ENCODE data around the gene TBP.
"Not testable (repeated sequence)": the region's sequence is repeated elsewhere in the genome, so short reads cannot be mapped to it uniquely, and the experiment has no call there.

The TBP gene

GRCh38 chr6:170554013-170554795 is at the start of gene TBP:
TSS of gene TBP (plus strand) at chr6:170554369. CDS start at chr6:170557030, 2,661 bp downstream.
- peak; percentile 94 for DNase-seq (ENCODE audit: low read depth in 2 of 2)

- no peak for DNase-seq (ENCODE audit: low read depth in 2 of 2)
These were observed 49.7 kb upstream of the TBP start for GRCh38 chr6:170504479-170504878.

GRCh38 chr6:170505306-170505705 is 48.9 kb upstream of the TBP start:
- DNase-seq (ENCODE audit: low read depth in 2 of 2), result no peak

- no peak for DNase-seq (ENCODE audit: low read depth in 2 of 2)
These were observed 47.7 kb upstream of the TBP start for GRCh38 chr6:170506446-170506845.

GRCh38 chr6:170507728-170508127 is 46.4 kb upstream of the TBP start:
- DNase-seq (ENCODE audit: low read depth in 2 of 2), result not testable (repeated sequence)

GRCh38 chr6:170508275-170508674 is 45.9 kb upstream of the TBP start:
- DNase-seq (ENCODE audit: low read depth in 2 of 2), result not testable (repeated sequence)

GRCh38 chr6:170508892-170509722 is 45.1 kb upstream of the TBP start:
- not testable (repeated sequence) for DNase-seq (ENCODE audit: low read depth in 2 of 2)

GRCh38 chr6:170509723-170510018 is 44.5 kb upstream of the TBP start:
- no peak for DNase-seq (ENCODE audit: low read depth in 2 of 2)

GRCh38 chr6:170510631-170511030 is 43.5 kb upstream of the TBP start:
- DNase-seq (ENCODE audit: low read depth in 2 of 2), result no peak

GRCh38 chr6:170512249-170512648 is 41.9 kb upstream of the TBP start:
- no peak for DNase-seq (ENCODE audit: low read depth in 2 of 2)

- no peak for DNase-seq (ENCODE audit: low read depth in 2 of 2)
These were observed 39.3 kb upstream of the TBP start for GRCh38 chr6:170514908-170515307.

- peak in 1 of 2 donors; percentile 23 for DNase-seq (ENCODE audit: low read depth in 2 of 2)
These were observed 37.2 kb upstream of the TBP start for GRCh38 chr6:170516783-170517616.

- no peak for DNase-seq (ENCODE audit: low read depth in 2 of 2)
These were observed 31.5 kb upstream of the TBP start for GRCh38 chr6:170522565-170523183.

GRCh38 chr6:170523256-170524171 is 30.7 kb upstream of the TBP start:
- DNase-seq (ENCODE audit: low read depth in 2 of 2), result no peak

GRCh38 chr6:170524172-170524502 is 30.0 kb upstream of the TBP start:
- DNase-seq (ENCODE audit: low read depth in 2 of 2), result no peak

- no peak for DNase-seq (ENCODE audit: low read depth in 2 of 2)
These were observed 28.4 kb upstream of the TBP start for GRCh38 chr6:170525795-170526194.

- DNase-seq (ENCODE audit: low read depth in 2 of 2), result not testable (repeated sequence)
These were observed 26.2 kb upstream of the TBP start for GRCh38 chr6:170527995-170528394.

GRCh38 chr6:170529839-170530469 is 24.2 kb upstream of the TBP start:
- peak; percentile 36 to 39 for DNase-seq (ENCODE audit: low read depth in 2 of 2)

GRCh38 chr6:170532867-170533488 is 21.2 kb upstream of the TBP start:
- DNase-seq (ENCODE audit: low read depth in 2 of 2), result no peak

GRCh38 chr6:170533792-170534191 is 20.4 kb upstream of the TBP start:
- DNase-seq (ENCODE audit: low read depth in 2 of 2), result no peak
